Trophoblast cell (in vitro differentiated cells and primary cell): Measurements from ENCODE around the gene SCAANT1.

Source experiments
- DNase-seq, 2 donors: peaks; one replicate each; pipeline ENCODE4 v3.0.0-alpha.2; 2016
- H2AFZ ChIP-seq: 2 replicates; pipeline ENCODE4 v1.6.1; 2013; ENCODE audit warnings: low read length, moderate library complexity, mild to moderate bottlenecking; ENCODE audit not compliant: insufficient read depth, poor library complexity
- H2AK5ac ChIP-seq: 2 replicates; pipeline ENCODE4 v1.6.1; 2013; ENCODE audit warnings: mild to moderate bottlenecking, low read length
- H2BK120ac ChIP-seq: 2 replicates; pipeline ENCODE4 v1.6.1; 2013; ENCODE audit warnings: low read length, mild to moderate bottlenecking, moderate library complexity; ENCODE audit not compliant: insufficient read depth, poor library complexity
- H2BK12ac ChIP-seq: 2 replicates; pipeline ENCODE4 v1.6.1; 2013; ENCODE audit warnings: mild to moderate bottlenecking, low read length, moderate library complexity
- H2BK5ac ChIP-seq: 2 replicates; pipeline ENCODE4 v1.6.1; 2013; ENCODE audit warnings: low read length, low read depth, moderate library complexity, mild to moderate bottlenecking; ENCODE audit not compliant: poor library complexity
- H3K14ac ChIP-seq: 2 replicates; pipeline ENCODE4 v1.6.1; 2013; ENCODE audit warnings: mild to moderate bottlenecking, low read length
- H3K18ac ChIP-seq: 2 replicates; pipeline ENCODE4 v1.6.1; 2013; ENCODE audit warnings: mild to moderate bottlenecking, low read length
- H3K23ac ChIP-seq: 2 replicates; pipeline ENCODE4 v1.6.1; 2013; ENCODE audit warnings: low read length
- H3K27ac ChIP-seq: 2 replicates; pipeline ENCODE4 v1.5.1; 2013; ENCODE audit warnings: low read depth, mild to moderate bottlenecking, inconsistent platforms, low read length, moderate library complexity
- H3K27me3 ChIP-seq: 2 replicates; pipeline ENCODE4 v1.6.1; 2013; ENCODE audit warnings: inconsistent platforms, mild to moderate bottlenecking, low read length, moderate library complexity; ENCODE audit not compliant: insufficient read depth
- H3K36me3 ChIP-seq, 2 experiments: 1 replicate in 1 of 2; 2 replicates in 1 of 2; pipeline ENCODE4 v1.6.1; 2013; ENCODE audit warnings: low read length in 2 of 2, mild to moderate bottlenecking in 2 of 2, moderate library complexity in 1 of 2; ENCODE audit not compliant: insufficient read depth in 2 of 2, control insufficient read depth in 1 of 2
- H3K4ac ChIP-seq: 2 replicates; pipeline ENCODE4 v1.6.1; 2013; ENCODE audit warnings: low read depth, mild to moderate bottlenecking, low read length, moderate library complexity
- H3K4me1 ChIP-seq, 2 experiments: 1 replicate in 1 of 2; 2 replicates in 1 of 2; pipeline ENCODE4 v1.6.1; 2013; ENCODE audit warnings: low read length in 2 of 2, mild to moderate bottlenecking in 2 of 2, moderate library complexity in 1 of 2; ENCODE audit not compliant: insufficient read depth in 2 of 2, control insufficient read depth in 1 of 2
- H3K4me2 ChIP-seq: 2 replicates; pipeline ENCODE4 v1.6.1; 2013; ENCODE audit warnings: inconsistent platforms, mild to moderate bottlenecking, low read length, moderate library complexity
- H3K4me3 ChIP-seq: 2 replicates; pipeline ENCODE4 v1.5.1; 2013; ENCODE audit warnings: mild to moderate bottlenecking, low read depth, low read length, inconsistent platforms
- H3K79me1 ChIP-seq: one replicate; pipeline ENCODE4 v1.6.1; 2013; ENCODE audit warnings: low read length
- H3K79me2 ChIP-seq: 2 replicates; pipeline ENCODE4 v1.6.1; 2013; ENCODE audit warnings: low read length, mild to moderate bottlenecking; ENCODE audit not compliant: control insufficient read depth, insufficient read depth, poor library complexity
- H3K9ac ChIP-seq: 2 replicates; pipeline ENCODE4 v1.6.1; 2013; ENCODE audit warnings: mild to moderate bottlenecking, low read length
- H3K9me3 ChIP-seq: 2 replicates; pipeline ENCODE4 v1.6.1; 2013; ENCODE audit warnings: low read depth, mild to moderate bottlenecking, control low read depth, inconsistent platforms, low read length; ENCODE audit not compliant: insufficient read depth
- H4K12ac ChIP-seq: 2 replicates; pipeline ENCODE4 v1.6.1; 2013; ENCODE audit warnings: low read depth, mild to moderate bottlenecking, low read length, moderate library complexity
- H4K8ac ChIP-seq: 2 replicates; pipeline ENCODE4 v1.6.1; 2013; ENCODE audit warnings: low read depth, mild to moderate bottlenecking, low read length, moderate library complexity
- H4K91ac ChIP-seq: one replicate; pipeline ENCODE4 v1.6.1; 2013; ENCODE audit warnings: low read depth, mild to moderate bottlenecking, low read length, moderate library complexity
- WGBS: extraction: QIAGEN DNeasy Blood & Tissue Kit; methylation state at CpG from one replicate; pipeline ENCODE4 v1.1.7; 2013; ENCODE audit warnings: missing lambda C conversion rate; ENCODE audit not compliant: insufficient read length, insufficient coverage; ENCODE audit errors: extremely low coverage; 5-methylcytosine and 5-hydroxymethylcytosine counted together

Gene SCAANT1

DNA sequence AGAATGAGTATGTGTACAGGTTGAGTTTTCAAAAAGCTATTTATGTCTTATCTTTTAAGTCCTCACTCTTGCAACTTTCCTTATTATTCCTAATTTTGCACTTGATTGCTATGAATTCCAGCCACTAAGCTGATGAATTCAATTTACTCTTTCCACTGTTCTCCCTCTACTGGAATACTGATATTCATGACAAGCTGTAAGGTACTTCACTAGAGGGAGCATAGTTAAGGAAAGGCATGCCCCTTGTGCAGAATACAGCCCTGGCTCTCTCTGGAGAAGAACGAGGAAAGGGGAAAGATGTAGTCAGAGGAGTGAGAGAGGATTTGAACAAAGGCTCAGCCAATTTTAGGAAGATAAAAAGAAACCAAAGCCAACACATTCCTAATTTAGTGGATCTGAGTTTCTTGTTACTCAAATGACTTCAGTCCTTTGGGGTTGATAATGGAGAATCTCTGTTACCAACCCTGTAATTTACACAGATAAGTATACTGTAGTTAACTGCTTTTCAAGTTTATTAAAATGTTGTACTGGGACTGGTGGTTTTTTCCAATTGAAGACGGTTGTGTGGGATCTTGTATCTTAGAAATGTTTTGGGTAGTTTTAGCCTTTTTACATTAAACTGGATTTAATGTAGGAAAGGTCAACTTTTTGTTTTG lies 4.0 kb downstream of the SCAANT1 start:
- no CpG with 5 or more reads among the region's 2 CpGs for WGBS
- H3K4me3 ChIP-seq = no peak overlapping the region

DNA sequence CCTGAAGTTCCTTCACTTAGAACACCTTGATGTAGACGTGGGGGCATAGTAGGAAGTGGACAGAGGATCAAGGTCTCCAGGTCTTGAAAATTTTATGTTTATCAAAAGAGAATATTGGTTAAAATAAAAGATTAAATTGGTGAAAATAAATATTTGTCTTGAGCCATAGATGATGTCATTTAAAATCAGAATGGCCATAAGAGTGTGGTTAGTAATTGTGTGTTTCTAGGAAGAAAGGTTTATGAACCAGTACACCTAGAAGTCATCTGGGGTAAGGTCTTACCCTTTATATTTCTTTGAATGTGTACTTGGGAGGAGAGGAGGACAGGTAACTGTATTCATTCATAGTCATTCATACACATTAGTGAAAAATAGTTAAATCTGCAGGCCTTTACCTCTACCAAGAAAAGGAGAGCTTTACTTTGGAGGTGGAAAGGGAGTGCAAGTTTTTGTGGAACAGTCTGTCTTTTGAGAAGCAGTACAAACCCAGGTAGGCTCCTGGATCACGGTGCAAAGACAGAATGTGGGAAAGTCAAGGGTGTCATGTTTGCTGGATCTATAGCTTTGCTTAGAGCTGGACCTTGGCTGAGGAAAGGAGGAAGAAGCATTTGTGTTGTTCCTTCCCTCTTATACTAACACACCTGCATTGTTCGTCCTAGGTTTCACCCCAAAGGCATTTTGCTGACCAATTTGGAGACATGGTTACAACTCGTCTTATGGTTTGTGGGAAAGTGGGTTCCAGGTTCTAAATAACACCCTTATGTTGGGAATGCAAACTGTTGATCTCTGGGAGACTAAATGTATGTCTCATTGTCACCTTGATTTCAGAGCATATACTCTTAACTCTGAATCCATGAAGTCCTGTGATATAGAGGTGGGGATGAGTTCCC lies 6.2 kb downstream of the SCAANT1 start:
- Histone ChIP-seq H3K23ac (no peak overlapping the region), H2BK120ac (no peak overlapping the region), H3K18ac (no peak overlapping the region), H3K9ac (no peak overlapping the region), H3K27me3 (no peaks in the 10 kb centered on the region), H3K36me3 (peaks cover 0 to 4% of the 10 kb centered on the region in 2 experiments), H3K4me3 (no peak overlapping the region), H4K12ac (no peak overlapping the region), H3K4me1 (no peaks in the 10 kb centered on the region), H4K8ac (no peak overlapping the region), H3K79me2 (no peaks in the 10 kb centered on the region), H3K79me1 (no peaks in the 10 kb centered on the region), H2BK5ac (no peak overlapping the region), H2AK5ac (no peak overlapping the region), H2AFZ (no peak overlapping the region), H3K4me2 (no peak overlapping the region), H3K4ac (no peak overlapping the region), H3K27ac (no peak overlapping the region), H2BK12ac (no peak overlapping the region), H4K91ac (no peak overlapping the region), H3K9me3 (no peaks in the 10 kb centered on the region), H3K14ac (no peak overlapping the region)
- no CpG with 5 or more reads among the region's 4 CpGs for WGBS
- DNase-seq = no peak

More for the DNA sequence above, 4.0 kb downstream of the SCAANT1 start:
- peaks cover 12% of the 10 kb centered on the region for H3K79me1 ChIP-seq
- no peak overlapping the region for H2BK120ac ChIP-seq
- H2BK12ac ChIP-seq = no peak overlapping the region
- no peaks in the 10 kb centered on the region for H3K27me3 ChIP-seq
- peaks cover 0 to 4% of the 10 kb centered on the region in 2 experiments for H3K36me3 ChIP-seq
- DNase-seq = peak in 1 of 2 donors; percentile 23
- no peak overlapping the region for H4K91ac ChIP-seq
- peaks cover 11% of the 10 kb centered on the region for H3K79me2 ChIP-seq
- no peak overlapping the region for H3K4ac ChIP-seq
- H3K23ac ChIP-seq = no peak overlapping the region
- H4K12ac ChIP-seq = no peak overlapping the region
- H3K4me1 ChIP-seq = peaks cover 1 to 4% of the 10 kb centered on the region in 2 experiments
- H3K9me3 ChIP-seq = no peaks in the 10 kb centered on the region
- H3K27ac ChIP-seq = no peak overlapping the region
- no peak overlapping the region for H4K8ac ChIP-seq
- H3K9ac ChIP-seq = no peak overlapping the region
- H3K14ac ChIP-seq = no peak overlapping the region
- H2AK5ac ChIP-seq = no peak overlapping the region
- no peak overlapping the region for H3K4me2 ChIP-seq
- H2BK5ac ChIP-seq = no peak overlapping the region
- H2AFZ ChIP-seq = no peak overlapping the region
- no peak overlapping the region for H3K18ac ChIP-seq

DNA sequence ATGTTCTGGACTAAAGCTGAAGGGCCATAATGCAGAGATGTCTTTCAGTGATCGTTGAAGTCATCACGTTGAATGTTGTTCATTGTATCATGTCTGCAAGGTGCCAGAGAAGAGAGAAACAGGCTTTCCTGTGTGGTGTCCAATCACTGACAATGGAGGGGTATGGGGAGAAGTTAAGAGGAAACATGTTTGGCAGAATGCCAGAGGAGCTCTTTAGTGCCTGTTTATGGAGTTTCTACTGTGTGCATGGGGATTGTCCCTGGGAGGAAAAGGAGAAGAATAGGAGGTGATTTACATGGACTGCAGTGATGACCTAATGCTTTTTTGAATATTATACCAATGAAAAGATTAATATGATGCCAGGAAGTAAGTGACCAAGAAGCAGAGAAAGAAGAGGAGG lies 11.7 kb downstream of the SCAANT1 start:
- H2BK5ac ChIP-seq = no peak overlapping the region
- H2BK120ac ChIP-seq = no peak overlapping the region
- no peak overlapping the region for H3K4me2 ChIP-seq
- no peak overlapping the region for H3K18ac ChIP-seq
- no peaks in the 10 kb centered on the region for H3K27me3 ChIP-seq
- H3K9me3 ChIP-seq = no peaks in the 10 kb centered on the region
- H2AFZ ChIP-seq = no peak overlapping the region
- H4K91ac ChIP-seq = no peak overlapping the region
- H3K4me1 ChIP-seq = no peaks in the 10 kb centered on the region
- no peak overlapping the region for H4K8ac ChIP-seq
- H3K79me1 ChIP-seq = no peaks in the 10 kb centered on the region
- H3K14ac ChIP-seq = no peak overlapping the region
- H3K27ac ChIP-seq = no peak overlapping the region
- no peak overlapping the region for H2AK5ac ChIP-seq
- no CpG with 5 or more reads among the region's 2 CpGs for WGBS
- no peak overlapping the region for H3K23ac ChIP-seq
- no peak overlapping the region for H3K4ac ChIP-seq
- no peak for DNase-seq
- H3K36me3 ChIP-seq = peaks cover 9 to 12% of the 10 kb centered on the region in 2 experiments
- no peak overlapping the region for H4K12ac ChIP-seq
- H3K79me2 ChIP-seq = no peaks in the 10 kb centered on the region
- no peak overlapping the region for H3K4me3 ChIP-seq
- no peak overlapping the region for H2BK12ac ChIP-seq
- no peak overlapping the region for H3K9ac ChIP-seq

DNA sequence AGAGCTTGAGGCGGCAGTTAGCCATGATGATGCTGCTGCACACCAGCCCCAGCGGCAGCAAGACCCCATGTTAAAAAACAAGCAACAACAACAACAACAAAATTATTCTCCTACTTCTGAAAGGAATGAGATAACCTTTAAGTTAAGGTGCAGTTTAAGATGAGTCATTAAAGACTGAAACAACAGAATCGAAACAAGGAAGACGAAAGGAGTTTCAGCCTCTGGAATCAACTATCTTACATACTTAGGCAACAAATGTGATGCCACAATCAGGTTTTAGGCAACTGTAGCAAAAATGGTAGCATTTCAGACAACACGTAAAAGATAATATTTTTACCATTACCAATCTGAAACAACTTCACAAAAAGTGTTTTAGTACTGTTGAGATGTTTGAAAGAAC lies 12.2 kb downstream of the SCAANT1 start:
- no peak overlapping the region for H4K8ac ChIP-seq
- H3K4ac ChIP-seq = no peak overlapping the region
- H3K18ac ChIP-seq = no peak overlapping the region
- DNase-seq = no peak
- no peaks in the 10 kb centered on the region for H3K79me2 ChIP-seq
- no peak overlapping the region for H3K23ac ChIP-seq
- H3K9me3 ChIP-seq = no peaks in the 10 kb centered on the region
- H3K4me2 ChIP-seq = no peak overlapping the region
- H3K14ac ChIP-seq = no peak overlapping the region
- peaks cover 7 to 12% of the 10 kb centered on the region in 2 experiments for H3K36me3 ChIP-seq
- no peaks in the 10 kb centered on the region for H3K79me1 ChIP-seq
- no peak overlapping the region for H3K4me3 ChIP-seq
- H2AK5ac ChIP-seq = no peak overlapping the region
- no peaks in the 10 kb centered on the region for H3K4me1 ChIP-seq
- no peaks in the 10 kb centered on the region for H3K27me3 ChIP-seq
- H4K91ac ChIP-seq = no peak overlapping the region
- no peak overlapping the region for H3K27ac ChIP-seq
- WGBS = no CpG with 5 or more reads among the region's 5 CpGs
- no peak overlapping the region for H3K9ac ChIP-seq
- H2AFZ ChIP-seq = no peak overlapping the region
- no peak overlapping the region for H2BK5ac ChIP-seq
- no peak overlapping the region for H4K12ac ChIP-seq
- H2BK12ac ChIP-seq = no peak overlapping the region
- H2BK120ac ChIP-seq = no peak overlapping the region
